Choroid plexus epithelial cell (primary cell): Measurements from ENCODE around the gene NXN.

Experiments used
- DNase-seq: peaks from one replicate; pipeline ENCODE4 v3.0.0-alpha.2; 2010; ENCODE audit warnings: low read depth
- H3K4me3 ChIP-seq: 2 replicates; pipeline ENCODE4 v1.5.1; 2011; ENCODE audit warnings: low read depth, mild to moderate bottlenecking, control low read depth, low read length, moderate library complexity
- CTCF ChIP-seq: conservative IDR thresholded peaks from 2 replicates; pipeline ENCODE4 v1.5.1; 2011; ENCODE audit warnings: low read depth, mild to moderate bottlenecking, control low read depth, inconsistent platforms, low read length, moderate library complexity

The NXN gene

GRCh38 chr17:903691-904481 lies 75.7 kb downstream of the NXN start:
- H3K4me3 ChIP-seq = no peak overlapping the region
- no peak for TF ChIP-seq CTCF

DNA sequence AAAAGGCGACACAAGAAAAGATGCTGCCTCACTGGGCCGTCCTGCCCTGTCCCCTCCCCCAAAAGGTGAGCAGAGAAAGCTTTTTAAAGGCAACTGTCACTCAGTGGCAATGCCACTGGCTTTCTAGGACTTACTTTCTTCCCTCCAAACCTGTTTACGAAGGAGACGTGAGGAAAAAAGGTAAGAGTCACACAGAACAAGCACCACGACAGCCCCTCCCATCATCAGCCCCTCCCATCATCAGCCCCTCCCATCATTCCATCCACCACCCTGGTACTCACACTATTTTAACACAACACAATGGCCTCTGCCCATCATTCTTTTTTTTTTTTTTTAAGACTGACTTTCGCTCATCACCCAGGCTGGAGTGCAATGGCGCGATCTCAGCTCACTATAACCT lies 77.1 kb downstream of the NXN start:
- no peak for DNase-seq
- TF ChIP-seq CTCF = no peak

More at GRCh38 chr17:903691-904481, 75.7 kb downstream of the NXN start:
- DNase-seq = peak; percentile 88

DNA sequence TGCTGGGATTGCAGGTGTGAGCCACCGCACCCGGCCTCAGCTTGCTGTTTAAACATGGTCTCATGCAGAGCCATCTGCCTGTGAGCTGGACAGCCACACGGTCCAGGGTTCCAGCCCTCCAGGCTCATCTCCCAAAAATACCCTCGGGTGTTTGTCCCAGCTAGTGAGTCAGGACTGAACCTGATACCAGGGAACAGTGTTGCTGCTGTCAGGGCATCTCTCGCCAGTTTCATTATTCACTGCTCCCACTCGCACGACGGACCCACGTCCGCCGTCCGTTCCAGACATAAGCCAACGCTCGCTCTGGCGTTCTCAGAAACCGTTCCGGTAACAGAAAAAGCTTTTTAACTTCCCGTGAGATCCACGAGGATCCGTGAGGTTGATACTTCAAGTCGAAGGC lies 77.6 kb downstream of the NXN start:
- no peak for DNase-seq

More for the DNA sequence above, 77.1 kb downstream of the NXN start:
- H3K4me3 ChIP-seq = no peak overlapping the region

GRCh38 chr17:901191-901950 lies 78.2 kb downstream of the NXN start:
- TF ChIP-seq CTCF = no peak
- DNase-seq = peak; percentile 46
- H3K4me3 ChIP-seq = no peak overlapping the region

More for the DNA sequence above, 77.6 kb downstream of the NXN start:
- H3K4me3 ChIP-seq = no peak overlapping the region
- TF ChIP-seq CTCF = no peak

GRCh38 chr17:900336-900934 lies 79.1 kb downstream of the NXN start:
- DNase-seq = no peak
- no peak overlapping the region for H3K4me3 ChIP-seq
- no peak for TF ChIP-seq CTCF

DNA sequence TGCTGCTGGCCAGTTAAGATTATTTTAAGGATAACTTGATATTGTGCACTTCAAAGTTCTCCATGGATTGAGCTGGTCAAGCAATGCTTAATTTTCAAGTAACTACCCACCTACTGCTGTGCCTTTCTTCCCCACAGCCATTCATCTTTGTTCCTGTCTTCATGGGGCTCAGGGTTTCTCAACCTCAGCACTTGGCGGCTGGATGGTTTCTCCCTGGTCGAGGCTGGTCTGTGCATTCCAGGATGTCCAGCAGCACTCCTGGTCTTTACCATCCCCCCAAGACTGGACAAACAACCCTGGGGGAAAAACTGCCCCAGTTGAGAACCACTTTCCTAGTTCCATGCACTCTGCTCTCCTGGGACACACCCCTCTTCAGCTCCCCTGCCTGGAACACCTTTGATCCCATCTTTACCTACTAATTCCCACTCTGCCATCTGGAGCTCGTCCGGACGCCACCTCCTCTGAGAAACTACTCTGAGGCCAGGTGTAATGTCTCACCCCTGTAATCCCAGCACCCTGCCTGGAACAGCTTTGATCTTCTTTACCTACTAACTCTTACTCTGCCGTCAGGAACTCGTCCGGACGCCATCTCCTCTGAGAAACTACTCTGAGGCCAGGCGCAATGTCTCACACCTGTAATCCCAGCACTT lies 81.5 kb downstream of the NXN start:
- no peak overlapping the region for H3K4me3 ChIP-seq
- DNase-seq = no peak
- no peak for TF ChIP-seq CTCF
